VCaP (cell line): ENCODE results near the gene SOBP.
"Not testable (repeated sequence)": the region's sequence is repeated elsewhere in the genome, so short reads cannot be mapped to it uniquely, and the experiment has no call there.

ENCODE experiments used
- H3K27ac ChIP-seq: fragments of 450-650 bp; 2 replicates; pipeline ENCODE4 v1.5.1; 2017
- CTCF ChIP-seq: fragments of 450-650 bp; conservative IDR thresholded peaks from 2 replicates; pipeline ENCODE4 v1.5.1; 2017; ENCODE audit warnings: mild to moderate bottlenecking, moderate library complexity

The SOBP gene

GRCh38 chr6:107547451-107547840 is 57.5 kb downstream of the SOBP start:
- H3K27ac ChIP-seq = no peak overlapping the region
- no peak for TF ChIP-seq CTCF

DNA sequence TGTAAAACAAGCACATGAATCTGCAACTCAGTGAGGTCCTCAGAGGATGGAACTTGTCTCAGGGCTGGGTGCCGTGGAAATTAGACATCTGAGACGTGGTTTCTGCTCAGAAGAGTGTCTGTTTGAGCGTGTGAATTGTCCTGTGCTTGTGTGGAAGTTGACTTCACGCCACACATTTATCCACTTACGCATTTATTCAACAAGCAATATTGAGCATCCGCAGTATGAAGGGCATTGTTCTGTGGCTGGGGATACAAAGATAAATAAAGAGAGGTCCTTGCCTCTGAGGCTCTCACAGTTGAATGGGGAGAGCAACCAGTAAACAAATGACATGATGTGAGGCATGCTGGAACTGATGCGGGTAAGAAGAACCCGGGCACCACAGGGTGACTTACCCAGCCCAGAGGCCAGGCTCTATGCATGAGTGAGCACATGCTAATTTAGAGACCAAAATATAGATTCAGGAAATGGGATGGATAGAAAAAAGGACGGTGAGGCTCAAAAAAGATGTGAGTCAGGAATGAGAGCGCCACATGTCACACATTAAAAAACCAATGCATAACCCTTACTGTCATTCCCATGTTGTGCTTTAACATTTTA is 60.4 kb downstream of the SOBP start:
- TF ChIP-seq CTCF = no peak
- H3K27ac ChIP-seq = peak overlapping the region; percentile 51

DNA sequence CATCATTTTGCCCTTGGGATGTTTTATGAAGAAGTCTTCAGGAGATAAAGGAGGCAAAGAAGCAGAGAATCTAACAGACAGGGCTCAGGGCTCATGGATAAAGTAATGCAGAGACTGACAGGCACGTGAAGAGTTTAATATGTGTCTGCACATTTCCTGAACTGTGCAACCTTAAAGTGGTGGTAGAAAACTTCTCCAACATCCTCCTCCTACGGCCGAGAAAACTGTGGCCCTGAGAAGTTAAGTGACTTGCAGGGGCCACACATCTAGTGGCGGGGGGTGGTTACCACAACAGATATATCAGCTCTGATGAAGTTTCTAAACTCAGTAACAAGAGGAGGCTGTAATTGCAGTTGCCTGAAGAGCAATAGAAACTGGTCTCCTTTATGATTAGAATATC is 61.0 kb downstream of the SOBP start:
- H3K27ac ChIP-seq = no peak overlapping the region
- no peak for TF ChIP-seq CTCF

DNA sequence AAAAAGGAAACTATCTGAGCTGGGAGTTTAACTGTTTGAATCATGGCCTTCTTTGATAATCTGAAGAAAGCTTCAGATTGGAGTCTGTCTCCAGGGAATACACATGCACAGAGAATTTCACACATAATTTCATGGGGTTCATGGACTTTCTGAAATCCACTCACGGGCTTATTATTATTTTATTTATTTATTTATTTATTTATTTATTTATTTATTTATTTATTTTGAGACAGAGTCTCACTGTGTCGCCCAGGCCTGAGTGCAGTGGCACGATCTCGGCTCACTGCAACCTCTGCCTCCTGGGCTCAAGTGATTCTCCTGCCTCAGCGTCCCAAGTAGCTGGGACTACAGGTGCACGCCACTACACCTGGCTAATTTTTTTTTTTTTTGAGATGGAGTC is 63.2 kb downstream of the SOBP start:
- H3K27ac ChIP-seq = not testable (repeated sequence)

DNA sequence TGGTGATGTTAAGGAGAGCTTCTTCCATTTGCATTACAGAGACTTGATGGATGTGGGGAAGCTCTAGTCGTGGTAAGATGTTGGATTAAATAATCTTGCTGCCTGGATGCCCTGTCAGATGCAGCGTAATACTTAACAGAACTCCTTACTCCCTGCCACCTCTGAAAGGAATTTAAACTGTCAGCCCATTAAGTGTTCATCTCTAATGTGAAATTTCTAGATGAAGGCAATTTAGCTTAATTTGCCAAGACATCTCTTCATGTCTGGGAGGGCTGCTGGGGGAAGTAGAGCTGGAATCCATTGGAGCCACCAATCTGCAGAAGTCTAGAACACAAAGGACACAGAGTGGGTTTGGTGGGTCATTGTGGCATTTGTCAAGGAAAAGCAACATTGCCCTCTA is 64.4 kb downstream of the SOBP start:
- no peak overlapping the region for H3K27ac ChIP-seq
- no peak for TF ChIP-seq CTCF

DNA sequence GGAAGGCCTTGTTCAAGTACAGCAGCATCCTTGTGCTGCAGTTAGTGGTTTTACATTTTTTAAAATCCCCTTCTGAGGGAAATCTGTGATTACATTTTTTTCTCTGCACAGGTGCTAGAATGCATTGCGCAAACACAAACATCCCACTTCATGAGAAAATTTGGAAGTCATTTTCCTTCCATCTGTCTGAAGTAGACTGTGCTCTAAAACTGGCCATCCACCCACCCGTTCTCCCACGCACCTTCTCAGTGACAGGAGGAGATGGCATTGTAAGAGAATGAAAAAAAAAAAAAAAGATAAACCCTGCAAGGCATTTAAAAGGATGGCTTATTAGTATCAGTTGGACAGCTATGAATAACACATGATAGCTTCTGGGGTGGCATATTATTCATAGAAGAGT is 65.0 kb downstream of the SOBP start:
- no peak overlapping the region for H3K27ac ChIP-seq
- no peak for TF ChIP-seq CTCF

- no peak overlapping the region for H3K27ac ChIP-seq
Measured at GRCh38 chr6:107555449-107555848, 65.5 kb downstream of the SOBP start.

More at GRCh38 chr6:107555449-107555848, 65.5 kb downstream of the SOBP start:
- no peak for TF ChIP-seq CTCF
